Smooth muscle cell of the brain vasculature (primary cell): ENCODE measurements around the gene STIM1.

ENCODE experiments used
- DNase-seq: peaks from one replicate; pipeline ENCODE4 v3.0.0-alpha.2; 2012; ENCODE audit warnings: low read depth, low spot score

The STIM1 gene

GRCh38 chr11:3830730-3831129, 24.7 kb upstream of the STIM1 start:
- no peak for DNase-seq

DNA sequence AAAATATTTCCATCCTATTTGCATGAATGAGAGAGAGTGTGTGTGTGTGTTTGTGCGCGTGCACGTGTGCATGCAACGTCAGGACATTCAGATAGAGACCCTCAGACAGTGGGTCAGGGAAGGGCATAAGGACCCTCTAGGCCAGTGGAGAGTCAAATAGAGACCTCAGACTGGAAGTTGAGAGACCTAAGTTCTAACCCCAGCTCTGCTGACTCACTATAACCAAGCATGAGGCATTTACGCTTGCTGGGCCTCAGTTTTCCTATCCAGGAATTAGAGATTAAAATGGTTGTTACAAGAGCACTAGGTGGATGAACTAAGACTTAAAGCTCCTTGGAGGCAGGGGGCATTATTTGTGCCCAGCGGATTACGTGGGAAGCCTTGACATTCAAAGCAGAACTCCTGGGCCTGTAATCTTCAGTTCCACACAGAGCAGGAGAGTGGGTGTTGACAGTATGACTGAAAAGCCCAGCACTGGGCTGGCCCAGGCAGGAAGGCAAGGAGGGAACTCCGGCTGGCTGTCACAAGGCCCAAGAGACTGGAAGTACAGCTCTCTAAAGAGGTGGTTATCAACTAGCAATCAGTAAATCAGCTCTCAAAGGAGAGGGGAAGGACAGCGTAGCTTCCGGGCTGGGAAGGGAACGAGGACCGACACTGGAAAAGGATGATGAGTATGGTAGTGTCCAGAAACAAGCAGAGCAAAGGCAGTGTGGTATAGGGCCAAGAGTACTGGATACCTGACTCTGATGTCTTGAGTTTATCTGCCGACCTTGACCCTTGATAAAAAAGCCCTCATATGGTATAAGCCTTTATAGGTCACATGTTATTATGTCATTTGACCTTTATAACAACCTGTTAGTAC, 23.9 kb upstream of the STIM1 start:
- DNase-seq = no peak

GRCh38 chr11:3832816-3833215, 22.6 kb upstream of the STIM1 start:
- no peak for DNase-seq

- no peak for DNase-seq
Measured at GRCh38 chr11:3833449-3833848, 22.0 kb upstream of the STIM1 start.

DNA sequence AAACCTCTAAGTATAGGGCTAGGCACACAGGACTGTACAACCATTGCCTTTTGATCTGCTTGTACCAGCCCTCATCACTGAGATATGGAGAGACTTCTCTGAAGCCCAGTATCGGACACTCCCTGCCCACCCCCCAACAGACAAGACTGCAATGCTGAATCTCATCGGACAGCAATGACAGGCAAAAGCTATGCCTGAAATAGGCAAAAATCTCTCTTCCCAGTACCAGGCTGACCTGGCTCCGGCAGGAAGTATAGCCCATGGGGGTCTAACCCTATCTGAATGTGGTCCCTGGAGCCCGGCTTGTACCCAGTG, 21.2 kb upstream of the STIM1 start:
- no peak for DNase-seq

DNA sequence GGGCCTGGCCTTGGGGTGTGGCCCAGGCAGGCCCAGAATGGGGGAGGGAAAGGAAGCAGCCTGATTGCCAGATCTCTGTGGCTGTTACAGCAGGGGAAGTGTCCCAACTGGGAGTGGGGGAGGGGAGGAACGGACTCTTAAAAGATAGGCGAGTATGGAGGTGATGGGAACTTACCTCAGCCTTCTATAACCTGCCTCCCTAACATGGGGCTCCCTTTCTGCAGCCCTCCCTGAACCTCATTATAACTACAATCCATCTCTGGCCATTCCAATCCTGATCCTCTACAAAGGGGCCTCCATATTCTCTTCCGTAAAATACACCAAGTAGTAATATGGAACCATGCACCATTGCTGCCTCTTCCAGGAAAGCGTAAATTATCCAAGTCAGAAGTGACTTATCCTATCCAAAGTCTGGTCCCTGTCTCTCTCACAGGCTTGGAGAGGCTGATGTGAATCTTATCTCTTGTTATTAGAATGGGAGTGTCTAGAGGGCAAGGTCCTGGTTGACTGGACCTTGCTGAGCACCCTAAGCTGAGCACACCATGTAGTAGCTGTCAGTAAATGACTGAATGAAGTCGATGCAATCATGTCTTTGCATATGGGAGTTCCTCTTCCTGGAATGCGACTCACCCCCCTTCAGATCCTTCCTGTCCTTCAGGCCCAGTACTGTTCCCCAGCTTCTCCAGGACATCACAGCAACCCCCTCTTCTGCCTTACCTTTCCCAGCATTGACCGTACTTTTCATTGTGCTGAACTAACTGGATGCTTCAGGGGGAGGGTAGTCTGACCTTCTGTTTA, 20.6 kb upstream of the STIM1 start:
- DNase-seq = no peak

GRCh38 chr11:3835751-3836150, 19.7 kb upstream of the STIM1 start:
- DNase-seq = no peak

- no peak for DNase-seq
Measured at GRCh38 chr11:3836903-3837302, 18.6 kb upstream of the STIM1 start.

- no peak for DNase-seq
Measured at GRCh38 chr11:3837793-3838192, 17.7 kb upstream of the STIM1 start.

DNA sequence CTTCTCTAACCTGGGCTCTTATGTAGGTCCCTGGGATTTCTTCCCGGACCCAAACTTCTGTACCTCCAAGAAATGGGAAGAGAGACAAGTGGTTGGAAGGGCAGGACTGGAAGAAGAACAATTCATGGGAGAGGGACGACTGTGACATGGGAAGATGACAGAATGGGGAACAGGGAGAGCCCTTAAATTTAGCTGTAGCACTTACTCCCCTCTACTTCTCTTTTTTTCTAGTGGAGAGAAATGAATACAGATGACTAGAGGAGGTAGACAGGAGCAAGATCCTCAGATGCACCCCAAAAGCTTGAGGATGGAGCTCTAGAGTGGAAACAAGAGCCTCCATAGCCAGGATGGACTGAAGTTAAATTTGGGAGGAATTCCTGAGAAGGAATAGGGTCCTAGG, 17.0 kb upstream of the STIM1 start:
- DNase-seq = no peak

DNA sequence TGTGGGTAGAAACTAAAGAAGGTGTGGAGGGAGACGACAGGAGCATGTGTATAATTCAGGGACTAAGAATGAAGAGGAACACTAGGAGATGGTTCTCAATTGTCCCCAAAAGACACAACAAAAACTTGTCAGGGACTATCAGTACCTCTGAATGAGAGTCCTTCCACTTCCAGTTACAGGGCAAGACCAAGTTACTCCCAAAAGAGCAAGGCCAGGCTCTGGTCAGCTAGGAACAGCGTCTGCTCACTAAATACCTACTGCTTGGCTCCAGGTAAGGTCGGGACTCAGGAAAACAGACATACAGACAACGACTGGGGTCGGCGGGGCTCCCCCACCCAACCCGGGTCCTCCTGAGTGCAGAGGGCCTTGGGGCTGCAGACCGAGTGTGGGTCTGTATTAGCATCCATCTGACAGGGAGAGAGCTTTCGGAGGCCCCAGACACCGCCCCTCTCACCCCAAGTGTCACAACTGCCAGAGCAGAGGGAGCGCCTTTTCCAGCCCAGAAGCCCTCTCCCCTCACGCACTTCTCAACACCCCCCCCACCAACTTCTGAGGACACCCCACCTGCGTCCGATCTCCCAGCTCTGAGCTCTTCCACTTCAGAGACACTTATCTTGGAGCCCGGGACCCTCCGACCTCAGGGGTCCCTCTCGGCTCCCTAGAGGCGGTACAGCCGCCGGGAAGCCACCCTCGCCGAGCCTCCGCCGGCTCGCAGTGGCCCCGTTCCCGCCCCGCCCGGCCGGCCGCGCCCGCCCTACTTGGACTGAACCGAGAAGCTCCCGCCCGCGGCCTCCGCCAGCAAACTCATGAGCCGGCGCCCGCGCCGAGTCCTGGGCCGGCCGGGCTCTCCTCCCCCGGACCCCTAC, 15.2 kb upstream of the STIM1 start:
- no peak for DNase-seq

- no peak for DNase-seq
Measured at GRCh38 chr11:3840870-3841425, 14.5 kb upstream of the STIM1 start, which contains the start of gene RHOG. TSS of gene RHOG (minus strand) at chr11:3840959. CDS start at chr11:3828138, 12,821 bp downstream.

DNA sequence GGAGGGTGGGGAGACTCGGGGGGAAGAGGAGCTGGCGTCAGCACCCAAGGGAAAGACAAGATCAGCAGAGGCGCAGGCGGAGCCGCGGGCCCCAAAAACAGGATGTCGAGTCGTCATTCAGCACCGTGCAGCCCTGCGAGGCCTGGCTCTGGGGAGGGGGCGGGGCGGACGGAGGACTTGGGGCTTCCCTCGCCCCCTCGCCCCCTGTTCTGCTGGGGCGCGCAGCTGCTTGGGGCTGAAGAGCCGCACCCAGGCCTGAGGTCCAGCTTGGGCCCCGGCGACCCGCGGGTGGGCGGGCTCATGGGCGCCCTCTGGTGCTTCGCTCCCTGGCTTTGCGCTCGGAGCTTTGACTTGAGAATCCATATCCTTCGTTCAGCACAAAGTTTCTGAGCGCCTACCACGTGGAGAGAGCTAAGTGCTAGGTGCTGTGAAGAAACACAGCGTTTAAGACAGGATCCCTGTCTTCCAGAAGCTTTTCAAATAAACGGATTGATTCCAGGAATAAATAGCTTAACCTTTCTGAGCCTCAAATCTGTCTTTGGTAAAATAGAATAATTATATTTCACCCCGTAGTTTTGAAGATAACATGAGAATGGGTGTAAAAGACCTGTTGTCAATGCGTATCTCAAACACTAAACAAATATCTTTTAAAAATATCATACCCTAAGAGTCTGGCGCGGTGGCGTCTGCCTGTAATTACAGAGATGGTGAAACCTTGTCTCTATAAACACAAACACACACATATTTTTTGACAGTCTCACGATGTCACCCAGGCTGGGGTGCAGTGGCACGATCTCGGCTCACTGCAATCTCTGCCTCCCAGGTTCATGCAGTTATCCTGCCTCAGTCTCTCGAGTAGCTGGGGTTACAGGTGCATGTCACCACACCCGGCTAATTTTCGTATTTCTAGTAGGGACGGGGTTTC, 13.8 kb upstream of the STIM1 start:
- DNase-seq = peak; percentile 72

DNA sequence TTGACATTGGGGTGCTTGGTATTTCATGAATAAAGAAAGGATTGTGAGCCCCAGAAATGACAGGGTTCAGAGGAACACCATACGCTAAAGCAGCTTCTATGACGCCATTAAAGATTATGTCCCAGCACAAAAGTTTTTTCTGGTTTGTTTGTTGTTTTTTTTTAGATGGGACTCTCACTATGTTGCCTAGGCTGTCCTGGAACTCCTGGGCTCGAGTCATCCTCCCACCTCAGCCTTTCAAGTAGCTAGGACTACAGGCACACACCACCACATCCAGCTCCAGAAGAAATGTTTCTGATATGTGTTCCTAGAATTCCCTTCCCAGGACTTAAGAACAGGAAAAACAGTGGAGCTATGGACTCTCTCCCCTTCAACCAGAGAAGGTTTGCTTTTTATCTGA, 12.1 kb upstream of the STIM1 start:
- no peak for DNase-seq

DNA sequence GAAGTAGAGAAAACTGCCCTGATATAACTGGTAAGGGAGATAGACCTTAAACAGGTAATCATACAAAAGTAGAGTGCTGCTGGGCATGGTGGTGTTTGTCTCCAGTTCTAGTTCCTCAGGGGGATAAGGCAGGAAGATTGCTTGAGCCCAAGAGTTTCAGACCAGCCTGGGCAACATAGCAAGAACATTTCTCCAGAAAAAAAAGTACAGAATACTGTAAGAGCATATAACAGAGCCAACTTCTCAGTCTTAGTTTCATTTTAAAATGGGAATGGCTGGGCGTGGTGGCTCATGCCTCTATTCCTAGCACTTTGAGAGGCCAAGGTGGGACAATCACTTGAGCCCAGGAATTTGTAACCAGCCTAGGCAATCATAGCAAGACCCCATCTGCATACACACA, 10.2 kb upstream of the STIM1 start:
- DNase-seq = no peak

DNA sequence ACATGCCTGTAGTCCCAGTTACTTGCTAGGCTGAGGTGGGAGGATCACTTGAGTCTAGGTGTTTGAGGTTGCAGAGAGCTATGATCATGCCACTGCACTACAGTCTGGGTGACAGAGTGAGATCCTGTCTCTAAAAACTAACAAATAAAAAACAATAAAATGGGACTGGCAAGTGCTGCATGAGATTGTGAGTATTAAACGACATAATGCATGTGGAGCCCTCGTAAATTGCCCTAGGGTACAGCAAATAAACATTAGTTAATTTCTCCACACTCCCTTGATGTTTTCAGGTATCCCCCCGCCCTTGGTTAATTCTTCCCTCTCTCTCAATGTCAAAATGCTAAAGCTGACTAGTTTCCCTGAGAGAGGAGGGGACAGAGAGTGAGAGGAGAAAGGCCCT, 9.8 kb upstream of the STIM1 start:
- no peak for DNase-seq

GRCh38 chr11:3849297-3849874, 6.1 kb upstream of the STIM1 start:
- DNase-seq = no peak

- DNase-seq = no peak
Measured at GRCh38 chr11:3853545-3853842, 2.0 kb upstream of the STIM1 start.

GRCh38 chr11:3853899-3854659, 1.4 kb upstream of the STIM1 start:
- DNase-seq = no peak

GRCh38 chr11:3854660-3854976, 846 bp upstream of the STIM1 start:
- no peak for DNase-seq
